Activated B cell treated with CpG ODN at 0.5 μM for 24 hours (primary cell): ENCODE measurements around the gene FCHSD1. TPM values are rescaled to one million over a fixed set of nuclear protein-coding genes. Genes with fewer than 3 reads are reported as not detected.

Experiments
- ATAC-seq: fragments of 200-7000 bp; cut with Tn5 transposase; one replicate; pipeline ENCODE4 v1.10.0; 2021; ENCODE audit warnings: low read depth, mild to moderate bottlenecking, moderate library complexity
- CTCF ChIA-PET: fragments of 350-600 bp; sonication (Branson Sonifier 250); formaldehyde crosslinking; loops from one replicate; lab custom pipeline; 2021; ENCODE audit warnings: antibody characterized with exemption; lab: Charles Lee
- POLR2A ChIA-PET: fragments of 350-600 bp; sonication (Branson Sonifier 250); formaldehyde crosslinking; loops from one replicate; lab custom pipeline; 2021; ENCODE audit warnings: antibody characterized with exemption; lab: Charles Lee
- DNase-seq: peaks from one replicate; pipeline ENCODE4 v3.0.0; 2022
- H3K27ac Mint-ChIP-seq: one replicate; pipeline ENCODE4 v1.8.0; 2020; ENCODE audit warnings: mixed read lengths
- H3K27me3 Mint-ChIP-seq: one replicate; pipeline ENCODE4 v1.8.0; 2021; ENCODE audit warnings: mixed read lengths
- H3K36me3 Mint-ChIP-seq: one replicate; pipeline ENCODE4 v1.8.0; 2021; ENCODE audit warnings: low read depth, mixed read lengths
- H3K4me1 Mint-ChIP-seq: one replicate; pipeline ENCODE4 v1.8.0; 2021; ENCODE audit warnings: mixed read lengths
- H3K4me3 Mint-ChIP-seq: one replicate; pipeline ENCODE4 v1.8.0; 2020; ENCODE audit warnings: mild to moderate bottlenecking, mixed read lengths
- H3K9me3 Mint-ChIP-seq: one replicate; pipeline ENCODE4 v1.8.0; 2020; ENCODE audit warnings: mixed read lengths
- CTCF ChIP-seq: fragments of 200-600 bp; IDR thresholded peaks from one replicate; pipeline ENCODE4 v1.8.0; 2022; ENCODE audit warnings: antibody characterized with exemption, mild to moderate bottlenecking
- intact Hi-C: fragments of 100-400 bp; cut with micrococcal nuclease; formaldehyde crosslinking; loops from one replicate; pipeline ENCODE4 v1.15.1; 2024
- total RNA-seq: library from RNA; stranded (reverse); gene quantifications from 2 replicates; pipeline ENCODE4 v1.2.3, GENCODE V29; 2022

The FCHSD1 gene
- total RNA-seq, 1 donor from 2014 or later, result 79.5 TPM

- no peak overlapping the region for H3K4me3 Mint-ChIP-seq
- no peaks in the 10 kb centered on the region for H3K9me3 Mint-ChIP-seq
- no peak for ATAC-seq
- peaks cover 3% of the 10 kb centered on the region for H3K27me3 Mint-ChIP-seq
- DNase-seq, result no peak
- intact Hi-C loops, result no loop called here
- H3K27ac Mint-ChIP-seq, result no peak overlapping the region
- ChIA-PET CTCF (interaction anchor here (0.8 to 2.2 kb wide), 2 partner anchors 220 to 299 kb away, joined by 3 to 7 read pairs; no protein-coding TSS in a partner anchor), POLR2A (no interaction called here)
- no peaks in the 10 kb centered on the region for H3K36me3 Mint-ChIP-seq
- H3K4me1 Mint-ChIP-seq, result peaks cover 4% of the 10 kb centered on the region
- no peak for TF ChIP-seq CTCF
Measured at GRCh38 chr5:141662028-141662427, 10.8 kb upstream of the FCHSD1 start.

GRCh38 chr5:141657937-141658545 lies 6.8 kb upstream of the FCHSD1 start:
- no peaks in the 10 kb centered on the region for H3K4me1 Mint-ChIP-seq
- no peaks in the 10 kb centered on the region for H3K36me3 Mint-ChIP-seq
- ATAC-seq (peak; percentile 25), DNase-seq (no peak)
- intact Hi-C loops, result no loop called here
- H3K27me3 Mint-ChIP-seq, result peaks cover 6% of the 10 kb centered on the region
- CTCF ChIA-PET, result no interaction called here
- no peak for TF ChIP-seq CTCF
- POLR2A ChIA-PET, result no interaction called here
- no peak overlapping the region for H3K27ac Mint-ChIP-seq
- H3K9me3 Mint-ChIP-seq, result no peaks in the 10 kb centered on the region
- H3K4me3 Mint-ChIP-seq, result no peak overlapping the region

- no peak overlapping the region for H3K27ac Mint-ChIP-seq
- no peaks in the 10 kb centered on the region for H3K9me3 Mint-ChIP-seq
- H3K4me1 Mint-ChIP-seq, result no peaks in the 10 kb centered on the region
- no peak for DNase-seq
- no peak for ATAC-seq
- no peaks in the 10 kb centered on the region for H3K36me3 Mint-ChIP-seq
- no peak overlapping the region for H3K4me3 Mint-ChIP-seq
- ChIA-PET POLR2A (no interaction called here), CTCF (no interaction called here)
- intact Hi-C loops, result no loop called here
- H3K27me3 Mint-ChIP-seq, result peaks cover 6% of the 10 kb centered on the region
- TF ChIP-seq CTCF, result no peak
Measured at GRCh38 chr5:141657404-141657803, 6.2 kb upstream of the FCHSD1 start.

- no peaks in the 10 kb centered on the region for H3K36me3 Mint-ChIP-seq
- POLR2A ChIA-PET, result no interaction called here
- intact Hi-C loops, result no loop called here
- DNase-seq, result no peak
- no peak for ATAC-seq
- H3K27me3 Mint-ChIP-seq, result peaks cover 6% of the 10 kb centered on the region
- CTCF ChIA-PET, result no interaction called here
- H3K9me3 Mint-ChIP-seq, result no peaks in the 10 kb centered on the region
- no peak overlapping the region for H3K27ac Mint-ChIP-seq
- TF ChIP-seq CTCF, result no peak
- H3K4me3 Mint-ChIP-seq, result no peak overlapping the region
- peaks cover 9% of the 10 kb centered on the region for H3K4me1 Mint-ChIP-seq
Measured at GRCh38 chr5:141656396-141656795, 5.2 kb upstream of the FCHSD1 start.

GRCh38 chr5:141655020-141655419 lies 3.8 kb upstream of the FCHSD1 start:
- ATAC-seq (no peak), DNase-seq (no peak)
- no peaks in the 10 kb centered on the region for H3K9me3 Mint-ChIP-seq
- intact Hi-C loops, result no loop called here
- no peak for TF ChIP-seq CTCF
- H3K27me3 Mint-ChIP-seq, result peaks cover 6% of the 10 kb centered on the region
- no peak overlapping the region for H3K4me3 Mint-ChIP-seq
- no peak overlapping the region for H3K27ac Mint-ChIP-seq
- peaks cover 2% of the 10 kb centered on the region for H3K36me3 Mint-ChIP-seq
- ChIA-PET CTCF (no interaction called here), POLR2A (no interaction called here)
- H3K4me1 Mint-ChIP-seq, result peaks cover 19% of the 10 kb centered on the region
